ENCODE measurements around the gene MAP1LC3B2. TPM values are rescaled to one million over a fixed set of nuclear protein-coding genes. Genes with fewer than 3 reads are reported as not detected.
A peak's percentile ranks its signal among the peaks of the same experiment; 100 is the strongest.

MAP1LC3B2 gene
- total and polyA plus RNA-seq, 2 of the 8 experiments (the other 6 are each of a cell fraction or from before 2014, with no cell fraction given) = 0.39 to 1.5 TPM

DNA sequence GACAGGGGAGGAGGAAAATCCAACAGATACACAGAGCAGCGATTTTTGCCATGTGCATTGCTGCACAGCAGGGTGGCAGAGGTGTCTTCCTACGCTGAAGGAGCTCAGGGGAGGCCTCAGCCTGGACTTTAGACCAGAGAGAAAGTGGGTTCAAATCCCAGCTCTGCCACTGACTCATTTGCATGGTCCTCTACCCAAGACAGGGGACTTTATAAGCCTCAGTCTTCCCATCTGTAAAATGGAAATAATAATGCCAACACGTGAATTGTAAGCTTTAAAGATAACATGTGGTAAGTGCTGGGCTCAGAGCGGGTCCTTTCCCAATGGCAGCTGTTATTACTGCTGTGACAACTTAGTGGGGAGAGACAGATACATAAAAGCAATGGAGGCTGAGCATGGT, 62.0 kb downstream of the MAP1LC3B2 start:
- no peaks in the 10 kb centered on the region for H4K20me1 ChIP-seq (replicated peaks in 1 of 2; ENCODE audit: control insufficient read depth in 1 of 2, insufficient read depth in 2 of 2, low read length in 2 of 2)
- ChIA-PET CTCF (ENCODE audit: partially characterized antibody) (interaction anchor here (1.8 to 2.2 kb wide), 2 partner anchors 9 to 11 kb away, joined by 6 to 9 read pairs; no protein-coding TSS in a partner anchor), POLR2A (ENCODE audit: partially characterized antibody) (interaction anchor here (0.6 kb wide), 1 partner anchor 18 kb away, joined by 3 read pairs; no protein-coding TSS in a partner anchor)
- FAIRE-seq (no peak), DNase-seq (ENCODE audit: low read depth in 1 of 2, low spot score in 2 of 2) (no peak)
- no peak overlapping the region for H2BK12ac ChIP-seq (ENCODE audit: low read depth, low read length)
- H3K14ac ChIP-seq (ENCODE audit: insufficient read length) = no peak overlapping the region
- 0 out of 2 replicates have a peak overlapping the region, but pooled peaks have one; percentile 72 for H2BK20ac ChIP-seq (ENCODE audit: low read length)
- no peak overlapping the region for H3K18ac ChIP-seq (ENCODE audit: extremely low read depth, low read length)
- no peaks in the 10 kb centered on the region for H3K79me2 ChIP-seq (ENCODE audit: control insufficient read depth in 1 of 2, insufficient read depth in 2 of 2, low read length in 2 of 2)
- TF ChIP-seq KDM1A (IDR thresholded peaks at IDR 0.05; ENCODE audit: borderline replicate concordance, low read length) = peak; percentile 40; the same call in 1 of the 2 replicates
- TF ChIP-seq KDM5A (IDR thresholded peaks at IDR 0.05; ENCODE audit: low read length) = no peak
- H2BK120ac ChIP-seq (replicated peaks; ENCODE audit: low read depth, low read length) = no peak overlapping the region
- no peak overlapping the region for H2AK5ac ChIP-seq (ENCODE audit: low read depth, low read length)
- no peak overlapping the region for H3K56ac ChIP-seq (replicated peaks; ENCODE audit: insufficient read length, low read depth, low read length)
- no peaks in the 10 kb centered on the region for H3K27me3 ChIP-seq (replicated peaks in 1 of 4; ENCODE audit: control insufficient read depth in 3 of 4, extremely low read depth in 1 of 4, insufficient read depth in 3 of 4, low read length in 3 of 4)
- H3K4me1 ChIP-seq (replicated peaks in 1 of 4; ENCODE audit: control insufficient read depth in 3 of 4, insufficient read depth in 4 of 4, low read length in 3 of 4) = peaks cover 0 to 5% (median 0%) of the 10 kb centered on the region in 4 experiments; a peak in 2 of 7 replicates
- H3K23me2 ChIP-seq (ENCODE audit: low read depth, low read length) = no peaks in the 10 kb centered on the region
- no peak overlapping the region for H4K91ac ChIP-seq (replicated peaks; ENCODE audit: insufficient read length, low read length)
- no peak overlapping the region for H3K4ac ChIP-seq (replicated peaks; ENCODE audit: insufficient read length, low read depth, low read length)
- H4K5ac ChIP-seq (ENCODE audit: insufficient read length, low read depth, low read length) = no peak overlapping the region
- H3K79me1 ChIP-seq (ENCODE audit: low read depth, low read length) = no peaks in the 10 kb centered on the region
- no peak overlapping the region for H3K4me2 ChIP-seq (ENCODE audit: insufficient read depth in 1 of 2, low read depth in 2 of 2, low read length in 2 of 2)
- no peak overlapping the region for H3K27ac ChIP-seq (ENCODE audit: low read depth, low read length)
- H2BK5ac ChIP-seq (ENCODE audit: low read depth, low read length) = no peak overlapping the region; the same call in 1 of the 2 replicates
- no peak overlapping the region for H2BK15ac ChIP-seq (ENCODE audit: low read length)
- no peak overlapping the region for H3K4me3 ChIP-seq (ENCODE audit: extremely low read depth in 1 of 4, insufficient read depth in 2 of 4, low read depth in 3 of 4, low read length in 4 of 4)
- H4K8ac ChIP-seq (ENCODE audit: extremely low read depth, insufficient read depth, low read length) = no peak overlapping the region
- WGBS, 2 experiments (ENCODE audit: extremely low coverage in 1 of 2, insufficient coverage in 1 of 2, insufficient read length in 1 of 2, insufficient replicate concordance in 2 of 2, low coverage in 1 of 2, low lambda C conversion rate in 2 of 2, missing lambda C conversion rate in 1 of 2) = 81% methylated on average over 4 of the region's 4 CpGs; no CpG with 5 or more reads in 1 of the 2 experiments
- H2AFZ ChIP-seq (ENCODE audit: low read length) = peak overlapping the region; percentile 26; the same call in 1 of the 2 replicates
- no peak overlapping the region; a peak in 1 of 7 replicates for H3K9ac ChIP-seq (replicated peaks in 1 of 4; ENCODE audit: extremely low read depth in 1 of 4, low read depth in 3 of 4, low read length in 3 of 4)
- H3K36me3 ChIP-seq (ENCODE audit: control insufficient read depth in 2 of 4, insufficient read depth in 4 of 4, low read length in 3 of 4) = no peaks in the 10 kb centered on the region
- no peak overlapping the region for H3K23ac ChIP-seq (ENCODE audit: insufficient read length)
- H3K9me3 ChIP-seq (ENCODE audit: insufficient read depth in 2 of 2, low read depth in 1 of 2, low read length in 1 of 2) = peaks cover 8 to 13% of the 10 kb centered on the region in 2 experiments; a peak in 2 of 4 replicates

Measured in H1 (cell line).